H9 (cell line): ENCODE data around the gene CUBN. TPM values are rescaled to one million over a fixed set of nuclear protein-coding genes. Genes with fewer than 3 reads are reported as not detected.

ENCODE experiments used
- DNase-seq: peaks from one replicate; pipeline ENCODE4 v3.0.0-alpha.2; 2017
- H2AFZ ChIP-seq: one replicate; pipeline ENCODE4 v1.6.1; 2013; ENCODE audit warnings: mild to moderate bottlenecking, low read length, control low read depth, moderate library complexity
- H2AK5ac ChIP-seq: 2 replicates; pipeline ENCODE4 v1.6.1; 2013; ENCODE audit warnings: low read length, control low read depth, mixed read lengths; ENCODE audit not compliant: insufficient read length
- H2BK120ac ChIP-seq: one replicate; pipeline ENCODE4 v1.6.1; 2013; ENCODE audit warnings: low read depth, mild to moderate bottlenecking, low read length, control low read depth, inconsistent platforms; ENCODE audit not compliant: poor library complexity, severe bottlenecking
- H2BK12ac ChIP-seq: 2 replicates; pipeline ENCODE4 v1.6.1; 2013; ENCODE audit warnings: low read length, control low read depth, mixed read lengths, low read depth; ENCODE audit not compliant: insufficient read length
- H2BK15ac ChIP-seq: 2 replicates; pipeline ENCODE4 v1.6.1; 2013; ENCODE audit warnings: low read depth, low read length, control low read depth
- H2BK20ac ChIP-seq: one replicate; pipeline ENCODE4 v1.6.1; 2013; ENCODE audit warnings: low read depth, mild to moderate bottlenecking, low read length, control low read depth, inconsistent platforms; ENCODE audit not compliant: poor library complexity, severe bottlenecking
- H2BK5ac ChIP-seq: 2 replicates; pipeline ENCODE4 v1.6.1; 2013; ENCODE audit warnings: low read length, control low read depth, mixed read lengths; ENCODE audit not compliant: insufficient read length
- H3K14ac ChIP-seq: 2 replicates; pipeline ENCODE4 v1.6.1; 2013; ENCODE audit warnings: low read length, control low read depth; ENCODE audit not compliant: insufficient read depth
- H3K18ac ChIP-seq: 2 replicates; pipeline ENCODE4 v1.6.1; 2013; ENCODE audit warnings: low read depth, mild to moderate bottlenecking, mixed read lengths, low read length, control low read depth; ENCODE audit not compliant: insufficient read length
- H3K23ac ChIP-seq: 2 replicates; pipeline ENCODE4 v1.6.1; 2013; ENCODE audit warnings: low read length, control low read depth, mixed read lengths, low read depth; ENCODE audit not compliant: insufficient read length
- H3K23me2 ChIP-seq: 2 replicates; pipeline ENCODE4 v1.6.1; 2013; ENCODE audit warnings: low read depth, mild to moderate bottlenecking, mixed read lengths, low read length, control low read depth; ENCODE audit not compliant: insufficient read length, poor library complexity, severe bottlenecking
- H3K27ac ChIP-seq: 2 replicates; pipeline ENCODE4 v1.5.1; 2013; ENCODE audit warnings: low read length, control low read depth, mixed read lengths, low read depth; ENCODE audit not compliant: insufficient read length
- H3K27me3 ChIP-seq: 2 replicates; pipeline ENCODE4 v1.6.1; 2013; ENCODE audit warnings: low read length, control low read depth, inconsistent platforms; ENCODE audit not compliant: insufficient read depth
- H3K4ac ChIP-seq: 2 replicates; pipeline ENCODE4 v1.6.1; 2013; ENCODE audit warnings: low read depth, mild to moderate bottlenecking, control low read depth, inconsistent platforms, low read length, moderate library complexity
- H3K4me1 ChIP-seq: 2 replicates; pipeline ENCODE4 v1.6.1; 2013; ENCODE audit warnings: low read length, control low read depth, inconsistent platforms; ENCODE audit not compliant: insufficient read depth
- H3K4me2 ChIP-seq: 2 replicates; pipeline ENCODE4 v1.6.1; 2013; ENCODE audit warnings: low read length, control low read depth, mixed read lengths; ENCODE audit not compliant: insufficient read length, insufficient read depth
- H3K56ac ChIP-seq: 2 replicates; pipeline ENCODE4 v1.6.1; 2013; ENCODE audit warnings: low read depth, mild to moderate bottlenecking, mixed read lengths, low read length, control low read depth; ENCODE audit not compliant: insufficient read length
- H3K79me1 ChIP-seq: 2 replicates; pipeline ENCODE4 v1.6.1; 2013; ENCODE audit warnings: low read depth, mild to moderate bottlenecking, moderate library complexity, low read length, control low read depth, inconsistent platforms; ENCODE audit not compliant: insufficient read depth, poor library complexity, severe bottlenecking
- H3K79me2 ChIP-seq: 2 replicates; pipeline ENCODE4 v1.6.1; 2013; ENCODE audit warnings: low read length, control low read depth, inconsistent platforms; ENCODE audit not compliant: insufficient read depth
- H3K9ac ChIP-seq: 2 replicates; pipeline ENCODE4 v1.6.1; 2013; ENCODE audit warnings: low read length, control low read depth, mixed read lengths; ENCODE audit not compliant: insufficient read length; ENCODE audit errors: extremely low read depth
- H3K9me3 ChIP-seq: one replicate; pipeline ENCODE4 v1.6.1; 2013; ENCODE audit warnings: low read depth, low read length, inconsistent platforms; ENCODE audit not compliant: control insufficient read depth
- H3T11ph ChIP-seq: one replicate; pipeline ENCODE4 v1.6.1; 2013; ENCODE audit warnings: mild to moderate bottlenecking, low read length, control low read depth, inconsistent platforms
- H4K20me1 ChIP-seq: one replicate; pipeline ENCODE4 v1.6.1; 2013; ENCODE audit not compliant: control insufficient read depth, insufficient read length, insufficient read depth
- H4K5ac ChIP-seq: 2 replicates; pipeline ENCODE4 v1.6.1; 2013; ENCODE audit warnings: low read depth, mild to moderate bottlenecking, mixed read lengths, low read length, control low read depth; ENCODE audit not compliant: insufficient read length
- H4K8ac ChIP-seq: replicated peaks from 2 replicates; pipeline ENCODE4 v1.6.1; 2013; ENCODE audit warnings: low read length, control low read depth, mixed read lengths, low read depth; ENCODE audit not compliant: insufficient read length
- H4K91ac ChIP-seq: 2 replicates; pipeline ENCODE4 v1.6.1; 2013; ENCODE audit warnings: low read depth, mild to moderate bottlenecking, moderate library complexity, mixed read lengths, low read length, control low read depth; ENCODE audit not compliant: insufficient read length
- H3K27ac Mint-ChIP-seq, 3 experiments: 2 replicates in 2 of 3; 3 replicates in 1 of 3; pipeline ENCODE4 v1.8.0; 2020 to 2021; ENCODE audit warnings: mixed read lengths in 3 of 3, mild to moderate bottlenecking in 1 of 3, moderate library complexity in 1 of 3
- H3K27me3 Mint-ChIP-seq: 2 replicates; pipeline ENCODE4 v1.8.0; 2021; ENCODE audit warnings: low read depth, mild to moderate bottlenecking, moderate library complexity, mixed read lengths
- H3K36me3 Mint-ChIP-seq, 3 experiments: 2 replicates in 2 of 3; 3 replicates in 1 of 3; pipeline ENCODE4 v1.8.0; 2020 to 2021; ENCODE audit warnings: low read depth in 3 of 3, mixed read lengths in 3 of 3; ENCODE audit not compliant: insufficient read depth in 1 of 3
- H3K4me1 Mint-ChIP-seq, 2 experiments: 2 replicates each; pipeline ENCODE4 v1.8.0; 2020; ENCODE audit warnings: mixed read lengths in 2 of 2
- H3K4me3 Mint-ChIP-seq, 2 experiments: 2 replicates in 1 of 2; 3 replicates in 1 of 2; pipeline ENCODE4 v1.8.0; 2020 to 2021; ENCODE audit warnings: mild to moderate bottlenecking in 2 of 2, mixed read lengths in 2 of 2, moderate library complexity in 1 of 2
- H3K9me3 Mint-ChIP-seq, 2 experiments: 2 replicates in 1 of 2; 3 replicates in 1 of 2; pipeline ENCODE4 v1.8.0; 2020; ENCODE audit warnings: mild to moderate bottlenecking in 2 of 2, mixed read lengths in 2 of 2, moderate library complexity in 1 of 2
- CTCF ChIP-seq: fragments of 200-600 bp; sonication (generic); conservative IDR thresholded peaks from 3 replicates; pipeline ENCODE4 v1.8.0; 2021; ENCODE audit warnings: antibody characterized with exemption, mild to moderate bottlenecking
- WGBS: extraction: QIAGEN DNeasy Blood & Tissue Kit; methylation state at CpG from one replicate; pipeline ENCODE4 v1.1.7; 2013; ENCODE audit warnings: missing lambda C conversion rate, low lambda C conversion rate, mixed read lengths; ENCODE audit not compliant: insufficient read length; ENCODE audit errors: extremely low coverage; 5-methylcytosine and 5-hydroxymethylcytosine counted together
- total RNA-seq: library from RNA; stranded (reverse); gene quantifications from 2 replicates; pipeline ENCODE4 v1.2.1, GENCODE V29; 2021

The CUBN gene
- total RNA-seq, 1 experiment from 2014 or later, result 0.26 TPM

DNA sequence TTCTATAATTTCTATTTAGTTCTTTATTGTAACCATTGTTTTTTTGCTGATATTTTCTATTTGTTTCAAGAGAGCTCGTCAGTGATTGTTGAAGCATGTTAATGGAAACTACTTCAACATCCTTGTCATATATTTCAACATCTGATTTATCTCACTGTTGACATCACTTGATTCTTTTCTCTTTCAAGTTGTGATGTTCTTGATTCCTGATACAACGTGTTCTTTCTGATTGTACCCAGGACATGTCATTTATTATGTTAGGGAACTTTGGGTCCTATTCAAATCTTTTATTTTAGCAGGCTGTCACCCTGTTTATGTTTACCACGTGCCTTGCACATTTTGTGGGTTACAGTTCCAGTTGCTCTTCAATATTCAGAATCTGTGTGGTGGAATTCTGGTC is 232.6 kb downstream of the CUBN start:
- no peak overlapping the region for H2AK5ac ChIP-seq
- no peak overlapping the region for H2BK15ac ChIP-seq
- no peak overlapping the region for H3K4ac ChIP-seq
- peaks cover 0 to 2% of the 10 kb centered on the region in 2 experiments; a peak in 2 of 5 replicates for H3K9me3 Mint-ChIP-seq
- H3K27ac ChIP-seq, result no peak overlapping the region
- WGBS, result no CpG with 5 or more reads among the region's 3 CpGs
- peaks cover 30 to 35% of the 10 kb centered on the region in 2 experiments for H3K4me1 Mint-ChIP-seq
- H3K23ac ChIP-seq, result no peak overlapping the region
- no peak overlapping the region for H4K91ac ChIP-seq
- no peak overlapping the region for H3T11ph ChIP-seq
- no peaks in the 10 kb centered on the region for H3K36me3 Mint-ChIP-seq
- H3K23me2 ChIP-seq, result no peaks in the 10 kb centered on the region
- peaks cover 6% of the 10 kb centered on the region; the same call in 1 of the 2 replicates for H3K4me1 ChIP-seq
- H3K14ac ChIP-seq, result no peak overlapping the region
- no peak overlapping the region for H2BK5ac ChIP-seq
- no peak overlapping the region for H3K27ac Mint-ChIP-seq
- H4K8ac ChIP-seq, result no peak overlapping the region
- H3K79me2 ChIP-seq, result no peaks in the 10 kb centered on the region
- H3K79me1 ChIP-seq, result no peaks in the 10 kb centered on the region
- no peak overlapping the region for H3K4me3 Mint-ChIP-seq
- no peak overlapping the region for H3K18ac ChIP-seq
- no peaks in the 10 kb centered on the region for H4K20me1 ChIP-seq
- no peak for DNase-seq
- no peak overlapping the region for H2BK12ac ChIP-seq
- no peak overlapping the region for H2BK20ac ChIP-seq
- H4K5ac ChIP-seq, result no peak overlapping the region
- H3K56ac ChIP-seq, result no peak overlapping the region
- H3K27me3 Mint-ChIP-seq, result no peaks in the 10 kb centered on the region; the same call in 1 of the 2 replicates
- H3K9me3 ChIP-seq, result no peaks in the 10 kb centered on the region
- H2BK120ac ChIP-seq, result no peak overlapping the region
- no peak overlapping the region for H3K9ac ChIP-seq
- H2AFZ ChIP-seq, result no peak overlapping the region
- no peak for TF ChIP-seq CTCF
- H3K27me3 ChIP-seq, result no peaks in the 10 kb centered on the region
- no peak overlapping the region for H3K4me2 ChIP-seq
